ENCODE measurements around the gene TSPAN12.

GRCh38 chr7:120780938-120781337, 77.0 kb downstream of the TSPAN12 start:
- no peak for TF ChIP-seq TAF1 (IDR thresholded peaks at IDR 0.05; ENCODE audit: borderline replicate concordance, insufficient read depth, low read length)
- TF ChIP-seq SIN3A (IDR thresholded peaks at IDR 0.05; ENCODE audit: borderline replicate concordance, insufficient read depth, low read length) = no peak
- TF ChIP-seq POLR2AphosphoS5 (IDR thresholded peaks at IDR 0.05; ENCODE audit: low read depth, low read length) = no peak
- TF ChIP-seq, protein P1, sequence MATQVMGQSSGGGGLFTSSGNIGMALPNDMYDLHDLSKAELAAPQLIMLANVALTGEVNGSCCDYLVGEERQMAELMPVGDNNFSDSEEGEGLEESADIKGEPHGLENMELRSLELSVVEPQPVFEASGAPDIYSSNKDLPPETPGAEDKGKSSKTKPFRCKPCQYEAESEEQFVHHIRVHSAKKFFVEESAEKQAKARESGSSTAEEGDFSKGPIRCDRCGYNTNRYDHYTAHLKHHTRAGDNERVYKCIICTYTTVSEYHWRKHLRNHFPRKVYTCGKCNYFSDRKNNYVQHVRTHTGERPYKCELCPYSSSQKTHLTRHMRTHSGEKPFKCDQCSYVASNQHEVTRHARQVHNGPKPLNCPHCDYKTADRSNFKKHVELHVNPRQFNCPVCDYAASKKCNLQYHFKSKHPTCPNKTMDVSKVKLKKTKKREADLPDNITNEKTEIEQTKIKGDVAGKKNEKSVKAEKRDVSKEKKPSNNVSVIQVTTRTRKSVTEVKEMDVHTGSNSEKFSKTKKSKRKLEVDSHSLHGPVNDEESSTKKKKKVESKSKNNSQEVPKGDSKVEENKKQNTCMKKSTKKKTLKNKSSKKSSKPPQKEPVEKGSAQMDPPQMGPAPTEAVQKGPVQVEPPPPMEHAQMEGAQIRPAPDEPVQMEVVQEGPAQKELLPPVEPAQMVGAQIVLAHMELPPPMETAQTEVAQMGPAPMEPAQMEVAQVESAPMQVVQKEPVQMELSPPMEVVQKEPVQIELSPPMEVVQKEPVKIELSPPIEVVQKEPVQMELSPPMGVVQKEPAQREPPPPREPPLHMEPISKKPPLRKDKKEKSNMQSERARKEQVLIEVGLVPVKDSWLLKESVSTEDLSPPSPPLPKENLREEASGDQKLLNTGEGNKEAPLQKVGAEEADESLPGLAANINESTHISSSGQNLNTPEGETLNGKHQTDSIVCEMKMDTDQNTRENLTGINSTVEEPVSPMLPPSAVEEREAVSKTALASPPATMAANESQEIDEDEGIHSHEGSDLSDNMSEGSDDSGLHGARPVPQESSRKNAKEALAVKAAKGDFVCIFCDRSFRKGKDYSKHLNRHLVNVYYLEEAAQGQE (IDR thresholded peaks at IDR 0.05; ENCODE audit: insufficient read depth in 1 of 2, low read depth in 2 of 2, low read length in 2 of 2) = no peak

All from PFSK-1 (cell line).